ENCODE results near the gene SLC43A1.
A peak's percentile ranks its signal among the peaks of the same experiment; 100 is the strongest.
"Not testable (repeated sequence)": the region's sequence is repeated elsewhere in the genome, so short reads cannot be mapped to it uniquely, and the experiment has no call there.

The SLC43A1 gene

GRCh38 chr11:57457643-57458023, 57.9 kb downstream of the SLC43A1 start:
- Histone ChIP-seq H3K9me3 (ENCODE audit: control insufficient read depth in 5 of 5, low read length in 5 of 5) (no peaks in the 10 kb centered on the region), H3K36me3 (ENCODE audit: control insufficient read depth in 5 of 5, insufficient read depth in 5 of 5, low read length in 5 of 5) (no peaks in the 10 kb centered on the region), H3K4me3 (ENCODE audit: low read depth in 1 of 5, low read length in 5 of 5) (peak overlapping the region in 4 of 5 donors; percentile 8 to 38 (median 22)), H3K9ac (ENCODE audit: low read length in 5 of 5) (no peak overlapping the region), H3K27me3 (ENCODE audit: control insufficient read depth in 5 of 5, insufficient read depth in 4 of 5, low read length in 5 of 5) (peaks cover 10 to 28% (median 17%) of the 10 kb centered on the region in 5 donors), H3K27ac (ENCODE audit: low read depth, low read length) (no peak overlapping the region), H3K4me1 (ENCODE audit: control insufficient read depth in 5 of 5, insufficient read depth in 5 of 5, low read length in 5 of 5) (peaks cover 3 to 38% (median 30%) of the 10 kb centered on the region in 5 donors)

DNA sequence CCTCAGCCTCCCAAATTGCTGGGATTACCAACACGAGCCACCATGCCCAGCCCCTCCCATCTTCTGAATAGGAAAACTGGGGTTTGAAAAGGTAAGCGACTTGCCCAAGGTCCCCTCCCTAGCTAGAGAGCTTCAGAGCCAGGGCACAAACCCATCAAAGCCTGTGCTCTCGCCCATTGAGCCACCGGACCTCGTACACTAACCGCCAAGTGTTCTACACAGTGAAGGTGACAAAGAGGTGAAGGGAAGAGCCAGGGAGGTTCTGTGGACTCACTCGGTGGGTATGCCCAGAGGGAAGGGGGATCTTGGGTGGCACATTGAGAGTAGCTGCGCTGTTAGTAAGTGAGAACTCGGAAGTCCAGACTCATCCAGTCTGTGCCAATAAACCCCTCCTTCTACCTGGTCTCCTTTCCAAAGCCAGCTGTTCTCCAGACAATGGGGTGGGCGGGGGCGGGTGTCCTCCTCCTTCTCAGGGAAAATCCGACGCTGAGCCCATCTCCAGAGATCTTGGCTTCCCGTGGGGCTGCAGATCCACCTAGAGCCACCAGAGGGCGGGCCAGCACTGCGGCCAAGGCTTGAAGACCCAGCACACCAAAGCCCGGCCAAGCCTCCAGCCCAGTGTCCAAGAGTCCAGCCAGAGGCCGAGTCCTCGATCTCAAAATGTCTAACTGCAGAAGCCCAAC, 58.4 kb downstream of the SLC43A1 start:
- H3K27me3 ChIP-seq (ENCODE audit: control insufficient read depth in 5 of 5, insufficient read depth in 4 of 5, low read length in 5 of 5) = peaks cover 10 to 28% (median 17%) of the 10 kb centered on the region in 5 donors
- no peak overlapping the region for H3K9ac ChIP-seq (ENCODE audit: low read length in 5 of 5)

GRCh38 chr11:57453543-57454177, 61.8 kb downstream of the SLC43A1 start:
- Histone ChIP-seq H3K27me3 (ENCODE audit: control insufficient read depth in 5 of 5, insufficient read depth in 4 of 5, low read length in 5 of 5) (peaks cover 0 to 10% (median 2%) of the 10 kb centered on the region in 5 donors), H3K9me3 (ENCODE audit: control insufficient read depth in 5 of 5, low read length in 5 of 5) (no peaks in the 10 kb centered on the region), H3K27ac (ENCODE audit: low read depth, low read length) (no peak overlapping the region), H3K4me3 (ENCODE audit: low read depth in 1 of 5, low read length in 5 of 5) (no peak overlapping the region), H3K4me1 (ENCODE audit: control insufficient read depth in 5 of 5, insufficient read depth in 5 of 5, low read length in 5 of 5) (peaks cover 3 to 17% (median 16%) of the 10 kb centered on the region in 5 donors), H3K36me3 (ENCODE audit: control insufficient read depth in 5 of 5, insufficient read depth in 5 of 5, low read length in 5 of 5) (no peaks in the 10 kb centered on the region), H3K9ac (ENCODE audit: low read length in 5 of 5) (no peak overlapping the region)

More for the DNA sequence above, 58.4 kb downstream of the SLC43A1 start:
- H3K36me3 ChIP-seq (ENCODE audit: control insufficient read depth in 5 of 5, insufficient read depth in 5 of 5, low read length in 5 of 5) = no peaks in the 10 kb centered on the region
- no peak overlapping the region for H3K27ac ChIP-seq (ENCODE audit: low read depth, low read length)
- H3K9me3 ChIP-seq (ENCODE audit: control insufficient read depth in 5 of 5, low read length in 5 of 5) = no peaks in the 10 kb centered on the region
- peaks cover 3 to 38% (median 30%) of the 10 kb centered on the region in 5 donors for H3K4me1 ChIP-seq (ENCODE audit: control insufficient read depth in 5 of 5, insufficient read depth in 5 of 5, low read length in 5 of 5)
- H3K4me3 ChIP-seq (ENCODE audit: low read depth in 1 of 5, low read length in 5 of 5) = peak overlapping the region in 2 of 5 donors; percentile 25 to 38

DNA sequence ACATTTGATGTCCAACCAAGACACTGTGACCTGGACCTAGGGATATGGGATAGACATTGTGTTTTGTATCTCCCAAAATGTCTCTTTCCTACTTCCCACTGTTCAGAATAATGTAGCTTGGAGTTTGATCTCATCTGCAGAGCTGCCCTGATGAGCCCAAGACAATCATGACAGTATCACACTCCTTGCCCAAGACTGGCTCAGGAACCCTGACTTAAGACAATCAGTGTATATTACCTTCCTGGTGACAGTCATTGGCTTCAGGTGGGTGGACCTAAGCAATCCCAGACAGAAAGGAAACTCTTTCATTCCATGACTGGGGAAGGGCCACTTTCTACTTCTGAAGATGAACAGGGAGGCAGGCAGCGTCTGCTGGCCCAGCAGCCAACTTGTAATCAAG, 69.4 kb downstream of the SLC43A1 start:
- H3K36me3 ChIP-seq (ENCODE audit: control insufficient read depth in 5 of 5, insufficient read depth in 5 of 5, low read length in 5 of 5) = no peaks in the 10 kb centered on the region
- no peak overlapping the region for H3K27ac ChIP-seq (ENCODE audit: low read depth, low read length)
- H3K9me3 ChIP-seq (ENCODE audit: control insufficient read depth in 5 of 5, low read length in 5 of 5) = no peaks in the 10 kb centered on the region
- no peak overlapping the region for H3K9ac ChIP-seq (ENCODE audit: low read length in 5 of 5)
- H3K4me1 ChIP-seq (ENCODE audit: control insufficient read depth in 5 of 5, insufficient read depth in 5 of 5, low read length in 5 of 5) = no peaks in the 10 kb centered on the region
- no peak overlapping the region for H3K4me3 ChIP-seq (ENCODE audit: low read depth in 1 of 5, low read length in 5 of 5)
- H3K27me3 ChIP-seq (ENCODE audit: control insufficient read depth in 5 of 5, insufficient read depth in 4 of 5, low read length in 5 of 5) = peaks cover 0 to 4% (median 0%) of the 10 kb centered on the region in 5 donors

DNA sequence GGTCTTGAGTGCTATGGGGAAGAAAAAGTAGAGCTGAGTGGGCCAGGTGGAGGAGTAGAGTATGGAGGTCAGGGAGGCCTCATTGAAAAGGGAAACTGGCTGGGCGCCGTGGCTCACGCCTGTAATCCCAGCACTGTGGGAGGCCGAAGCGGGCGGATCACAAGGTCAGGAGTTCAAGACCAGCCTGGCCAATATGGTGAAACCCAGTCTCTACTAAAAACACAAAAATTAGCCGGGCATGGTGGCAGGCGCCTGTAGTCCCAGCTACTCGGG, 70.4 kb downstream of the SLC43A1 start:
- H3K4me1 ChIP-seq (ENCODE audit: control insufficient read depth in 5 of 5, insufficient read depth in 5 of 5, low read length in 5 of 5); H3K9ac ChIP-seq (ENCODE audit: low read length in 5 of 5); H3K27me3 ChIP-seq (ENCODE audit: control insufficient read depth in 5 of 5, insufficient read depth in 4 of 5, low read length in 5 of 5); H3K9me3 ChIP-seq (ENCODE audit: control insufficient read depth in 5 of 5, low read length in 5 of 5); H3K27ac ChIP-seq (ENCODE audit: low read depth, low read length); H3K36me3 ChIP-seq (ENCODE audit: control insufficient read depth in 5 of 5, insufficient read depth in 5 of 5, low read length in 5 of 5); H3K4me3 ChIP-seq (ENCODE audit: low read depth in 1 of 5, low read length in 5 of 5): not testable (repeated sequence)

GRCh38 chr11:57444362-57445121, 71.0 kb downstream of the SLC43A1 start:
- no peaks in the 10 kb centered on the region for H3K9me3 ChIP-seq (ENCODE audit: control insufficient read depth in 5 of 5, low read length in 5 of 5)
- no peak overlapping the region for H3K9ac ChIP-seq (ENCODE audit: low read length in 5 of 5)
- H3K4me3 ChIP-seq (ENCODE audit: low read depth in 1 of 5, low read length in 5 of 5) = no peak overlapping the region
- H3K27ac ChIP-seq (ENCODE audit: low read depth, low read length) = no peak overlapping the region
- no peaks in the 10 kb centered on the region for H3K36me3 ChIP-seq (ENCODE audit: control insufficient read depth in 5 of 5, insufficient read depth in 5 of 5, low read length in 5 of 5)
- peaks cover 0 to 4% (median 0%) of the 10 kb centered on the region in 5 donors for H3K27me3 ChIP-seq (ENCODE audit: control insufficient read depth in 5 of 5, insufficient read depth in 4 of 5, low read length in 5 of 5)
- no peaks in the 10 kb centered on the region for H3K4me1 ChIP-seq (ENCODE audit: control insufficient read depth in 5 of 5, insufficient read depth in 5 of 5, low read length in 5 of 5)

GRCh38 chr11:57440744-57441414, 74.6 kb downstream of the SLC43A1 start:
- H3K27me3 ChIP-seq (ENCODE audit: control insufficient read depth in 5 of 5, insufficient read depth in 4 of 5, low read length in 5 of 5) = no peaks in the 10 kb centered on the region
- no peak overlapping the region for H3K27ac ChIP-seq (ENCODE audit: low read depth, low read length)

GRCh38 chr11:57439786-57440185, 75.7 kb downstream of the SLC43A1 start:
- Histone ChIP-seq H3K9ac (ENCODE audit: low read length in 5 of 5) (no peak overlapping the region), H3K27me3 (ENCODE audit: control insufficient read depth in 5 of 5, insufficient read depth in 4 of 5, low read length in 5 of 5) (no peaks in the 10 kb centered on the region), H3K36me3 (ENCODE audit: control insufficient read depth in 5 of 5, insufficient read depth in 5 of 5, low read length in 5 of 5) (no peaks in the 10 kb centered on the region), H3K4me3 (ENCODE audit: low read depth in 1 of 5, low read length in 5 of 5) (no peak overlapping the region), H3K9me3 (ENCODE audit: control insufficient read depth in 5 of 5, low read length in 5 of 5) (no peaks in the 10 kb centered on the region), H3K4me1 (ENCODE audit: control insufficient read depth in 5 of 5, insufficient read depth in 5 of 5, low read length in 5 of 5) (peaks cover 2 to 5% (median 4%) of the 10 kb centered on the region in 5 donors), H3K27ac (ENCODE audit: low read depth, low read length) (no peak overlapping the region)

More at GRCh38 chr11:57440744-57441414, 74.6 kb downstream of the SLC43A1 start:
- Histone ChIP-seq H3K4me1 (ENCODE audit: control insufficient read depth in 5 of 5, insufficient read depth in 5 of 5, low read length in 5 of 5) (no peaks in the 10 kb centered on the region), H3K9ac (ENCODE audit: low read length in 5 of 5) (no peak overlapping the region), H3K9me3 (ENCODE audit: control insufficient read depth in 5 of 5, low read length in 5 of 5) (no peaks in the 10 kb centered on the region), H3K36me3 (ENCODE audit: control insufficient read depth in 5 of 5, insufficient read depth in 5 of 5, low read length in 5 of 5) (no peaks in the 10 kb centered on the region), H3K4me3 (ENCODE audit: low read depth in 1 of 5, low read length in 5 of 5) (no peak overlapping the region)

DNA sequence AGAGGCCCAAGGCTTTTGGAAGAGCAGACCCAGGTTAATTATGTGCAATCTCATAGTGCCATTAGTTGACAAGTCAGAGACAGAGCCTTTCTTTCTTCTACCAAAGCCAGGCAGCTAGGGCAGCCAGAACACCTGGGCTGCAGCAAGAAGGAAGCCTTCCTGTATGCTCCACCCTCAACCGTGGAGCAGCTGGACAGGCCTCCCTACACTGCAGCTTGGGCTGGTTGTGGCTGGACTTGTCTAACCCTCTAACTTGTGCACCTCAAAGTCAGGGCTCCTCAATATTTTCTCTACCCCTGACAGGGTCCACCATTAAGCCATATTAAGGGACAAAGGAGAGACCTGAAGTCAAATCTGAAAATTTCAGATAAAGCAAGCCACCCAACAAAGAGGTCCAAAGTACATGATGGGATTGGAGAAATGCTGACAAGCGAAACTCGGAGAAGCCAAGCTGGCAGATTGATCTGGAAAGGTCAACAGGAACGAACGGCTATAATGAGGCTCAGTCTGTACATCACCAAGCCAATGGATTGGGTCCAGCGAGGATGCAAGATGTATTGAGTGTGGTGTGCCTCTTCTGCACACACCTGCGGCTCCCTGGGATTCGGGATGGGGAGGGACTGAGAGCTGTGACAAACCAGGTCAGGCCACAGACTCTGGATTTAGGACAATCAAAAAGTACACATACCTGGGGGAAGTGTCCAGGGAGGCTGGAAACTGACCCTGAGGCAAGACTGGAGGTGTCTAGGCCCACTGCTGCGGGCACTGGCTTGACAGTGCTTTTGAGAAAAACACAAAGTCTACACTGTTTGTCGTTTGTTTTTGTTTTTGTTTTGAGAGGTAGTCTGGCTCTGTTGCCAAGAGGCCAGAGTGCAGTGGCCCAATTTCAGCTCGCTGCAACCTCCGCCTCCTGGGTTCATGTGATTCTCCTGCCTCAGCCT, 76.9 kb downstream of the SLC43A1 start:
- no peak overlapping the region for H3K27ac ChIP-seq (ENCODE audit: low read depth, low read length)
- no peaks in the 10 kb centered on the region for H3K27me3 ChIP-seq (ENCODE audit: control insufficient read depth in 5 of 5, insufficient read depth in 4 of 5, low read length in 5 of 5)
- H3K4me1 ChIP-seq (ENCODE audit: control insufficient read depth in 5 of 5, insufficient read depth in 5 of 5, low read length in 5 of 5) = peaks cover 2 to 14% (median 10%) of the 10 kb centered on the region in 5 donors
- no peaks in the 10 kb centered on the region for H3K36me3 ChIP-seq (ENCODE audit: control insufficient read depth in 5 of 5, insufficient read depth in 5 of 5, low read length in 5 of 5)
- no peak overlapping the region for H3K9ac ChIP-seq (ENCODE audit: low read length in 5 of 5)
- H3K9me3 ChIP-seq (ENCODE audit: control insufficient read depth in 5 of 5, low read length in 5 of 5) = no peaks in the 10 kb centered on the region
- H3K4me3 ChIP-seq (ENCODE audit: low read depth in 1 of 5, low read length in 5 of 5) = no peak overlapping the region

Measured in subcutaneous abdominal adipose tissue (tissue), 5 donors.